ENCODE results near the gene EIF2B2. TPM values are rescaled to one million over a fixed set of nuclear protein-coding genes. Genes with fewer than 3 reads are reported as not detected.

EIF2B2 gene
- total RNA-seq, 1 experiment from 2014 or later: 50.5 TPM

DNA sequence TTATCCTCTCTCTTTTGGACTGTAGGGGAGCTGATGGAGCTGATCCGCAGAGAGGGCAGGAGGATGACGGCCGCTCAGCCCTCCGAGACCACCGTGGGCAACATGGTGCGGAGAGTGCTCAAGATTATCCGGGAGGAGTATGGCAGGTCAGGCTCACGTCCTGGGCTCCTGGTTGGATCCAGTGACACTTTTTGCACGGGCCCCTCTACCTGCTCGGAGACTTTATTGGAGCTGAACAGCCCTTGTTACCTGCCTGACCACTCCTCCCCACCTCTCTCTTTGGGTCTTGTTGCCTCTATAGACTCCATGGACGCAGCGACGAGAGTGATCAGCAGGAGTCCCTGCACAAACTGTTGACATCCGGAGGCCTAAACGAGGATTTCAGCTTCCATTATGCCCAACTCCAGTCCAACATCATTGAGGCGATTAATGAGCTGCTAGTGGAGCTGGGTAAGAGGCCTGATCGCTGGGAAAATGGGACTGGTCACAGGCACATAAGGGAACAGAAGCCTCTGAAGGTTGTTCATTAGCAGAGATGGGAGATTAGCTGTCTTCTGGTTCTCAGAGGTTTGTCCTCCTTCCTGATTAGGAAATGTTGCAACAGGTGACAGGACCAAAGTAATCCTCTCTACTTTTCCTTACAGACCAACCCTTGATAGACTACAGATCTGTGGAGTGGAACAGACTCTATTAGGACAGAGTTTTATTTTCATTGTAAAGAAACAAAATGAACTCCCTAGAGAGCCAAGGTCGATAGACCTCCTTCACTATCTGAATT, 718 bp downstream of the EIF2B2 start (continued):
- TF ChIP-seq MLX (CRISPR knock-in tag; IDR thresholded peaks at IDR 0.05) (no peak), EMX1 (CRISPR knock-in tag; IDR thresholded peaks at IDR 0.05) (no peak), IRF1 (CRISPR knock-in tag; IDR thresholded peaks at IDR 0.05) (no peak), ZNF423 (CRISPR knock-in tag; IDR thresholded peaks at IDR 0.05) (no peak)
- TF ChIP-seq, protein P1, sequence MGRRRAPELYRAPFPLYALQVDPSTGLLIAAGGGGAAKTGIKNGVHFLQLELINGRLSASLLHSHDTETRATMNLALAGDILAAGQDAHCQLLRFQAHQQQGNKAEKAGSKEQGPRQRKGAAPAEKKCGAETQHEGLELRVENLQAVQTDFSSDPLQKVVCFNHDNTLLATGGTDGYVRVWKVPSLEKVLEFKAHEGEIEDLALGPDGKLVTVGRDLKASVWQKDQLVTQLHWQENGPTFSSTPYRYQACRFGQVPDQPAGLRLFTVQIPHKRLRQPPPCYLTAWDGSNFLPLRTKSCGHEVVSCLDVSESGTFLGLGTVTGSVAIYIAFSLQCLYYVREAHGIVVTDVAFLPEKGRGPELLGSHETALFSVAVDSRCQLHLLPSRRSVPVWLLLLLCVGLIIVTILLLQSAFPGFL (CRISPR knock-in tag; IDR thresholded peaks at IDR 0.05; ENCODE audit: borderline replicate concordance): no peak

DNA sequence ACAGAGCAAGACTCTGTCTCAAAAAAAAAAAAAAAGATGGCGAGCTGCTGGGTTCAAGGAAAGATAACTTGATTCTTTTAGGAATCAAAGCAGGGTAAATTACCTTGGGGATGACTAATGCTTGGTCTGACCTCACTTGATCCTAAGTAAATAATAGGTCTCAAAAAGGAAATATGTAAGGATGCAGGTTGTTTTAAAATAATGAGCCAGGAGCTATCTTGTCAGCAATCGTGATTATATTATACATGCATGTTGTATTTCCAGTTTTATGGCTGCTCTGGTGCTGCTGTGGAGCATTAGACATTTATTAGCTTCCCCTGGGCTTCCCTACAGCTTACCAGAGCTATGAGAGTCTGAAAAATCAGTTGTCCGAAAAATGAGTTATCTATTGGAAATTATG, 2.6 kb downstream of the EIF2B2 start:
- peaks cover 4% of the 10 kb centered on the region for H3K9me3 Mint-ChIP-seq
- POLR2A ChIA-PET: no interaction called here
- H3K27ac Mint-ChIP-seq: no peak overlapping the region
- H3K36me3 Mint-ChIP-seq: peaks cover 46% of the 10 kb centered on the region
- no peaks in the 10 kb centered on the region for H3K27me3 Mint-ChIP-seq (ENCODE audit: low read depth)
- no peak overlapping the region for H3K4me3 Mint-ChIP-seq
- CTCF ChIA-PET: no interaction called here
- ATAC-seq (no peak), DNase-seq (ENCODE audit: low spot score) (no peak)
- H3K4me1 Mint-ChIP-seq: peaks cover 13% of the 10 kb centered on the region
- TF ChIP-seq, protein P2, sequence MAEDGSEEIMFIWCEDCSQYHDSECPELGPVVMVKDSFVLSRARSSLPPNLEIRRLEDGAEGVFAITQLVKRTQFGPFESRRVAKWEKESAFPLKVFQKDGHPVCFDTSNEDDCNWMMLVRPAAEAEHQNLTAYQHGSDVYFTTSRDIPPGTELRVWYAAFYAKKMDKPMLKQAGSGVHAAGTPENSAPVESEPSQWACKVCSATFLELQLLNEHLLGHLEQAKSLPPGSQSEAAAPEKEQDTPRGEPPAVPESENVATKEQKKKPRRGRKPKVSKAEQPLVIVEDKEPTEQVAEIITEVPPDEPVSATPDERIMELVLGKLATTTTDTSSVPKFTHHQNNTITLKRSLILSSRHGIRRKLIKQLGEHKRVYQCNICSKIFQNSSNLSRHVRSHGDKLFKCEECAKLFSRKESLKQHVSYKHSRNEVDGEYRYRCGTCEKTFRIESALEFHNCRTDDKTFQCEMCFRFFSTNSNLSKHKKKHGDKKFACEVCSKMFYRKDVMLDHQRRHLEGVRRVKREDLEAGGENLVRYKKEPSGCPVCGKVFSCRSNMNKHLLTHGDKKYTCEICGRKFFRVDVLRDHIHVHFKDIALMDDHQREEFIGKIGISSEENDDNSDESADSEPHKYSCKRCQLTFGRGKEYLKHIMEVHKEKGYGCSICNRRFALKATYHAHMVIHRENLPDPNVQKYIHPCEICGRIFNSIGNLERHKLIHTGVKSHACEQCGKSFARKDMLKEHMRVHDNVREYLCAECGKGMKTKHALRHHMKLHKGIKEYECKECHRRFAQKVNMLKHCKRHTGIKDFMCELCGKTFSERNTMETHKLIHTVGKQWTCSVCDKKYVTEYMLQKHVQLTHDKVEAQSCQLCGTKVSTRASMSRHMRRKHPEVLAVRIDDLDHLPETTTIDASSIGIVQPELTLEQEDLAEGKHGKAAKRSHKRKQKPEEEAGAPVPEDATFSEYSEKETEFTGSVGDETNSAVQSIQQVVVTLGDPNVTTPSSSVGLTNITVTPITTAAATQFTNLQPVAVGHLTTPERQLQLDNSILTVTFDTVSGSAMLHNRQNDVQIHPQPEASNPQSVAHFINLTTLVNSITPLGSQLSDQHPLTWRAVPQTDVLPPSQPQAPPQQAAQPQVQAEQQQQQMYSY (CRISPR knock-in tag; IDR thresholded peaks at IDR 0.05): no peak
- TF ChIP-seq TEAD1 (CRISPR knock-in tag; IDR thresholded peaks at IDR 0.05) (no peak), TCF7 (CRISPR knock-in tag; IDR thresholded peaks at IDR 0.05; ENCODE audit: low read depth) (no peak), ATF3 (CRISPR knock-in tag; conservative IDR thresholded peaks at IDR 0.05) (no peak), NFE2L1 (CRISPR knock-in tag; IDR thresholded peaks at IDR 0.05) (no peak), OVOL2 (CRISPR knock-in tag; IDR thresholded peaks at IDR 0.05; ENCODE audit: borderline replicate concordance) (no peak), EMX1 (CRISPR knock-in tag; IDR thresholded peaks at IDR 0.05) (no peak), MXD4 (CRISPR knock-in tag; IDR thresholded peaks at IDR 0.05; ENCODE audit: borderline replicate concordance) (no peak), GRHL2 (CRISPR knock-in tag; IDR thresholded peaks at IDR 0.05; ENCODE audit: insufficient replicate concordance, severe bottlenecking) (no peak), MYBL2 (CRISPR knock-in tag; IDR thresholded peaks at IDR 0.05) (no peak), E2F1 (CRISPR knock-in tag; IDR thresholded peaks at IDR 0.05) (no peak), NR3C1 (CRISPR knock-in tag; conservative IDR thresholded peaks at IDR 0.05; ENCODE audit: low read depth) (no peak), ESRRA (CRISPR knock-in tag; IDR thresholded peaks at IDR 0.05; ENCODE audit: borderline replicate concordance) (no peak), NFATC4 (CRISPR knock-in tag; IDR thresholded peaks at IDR 0.05) (no peak), ATF2 (CRISPR knock-in tag; IDR thresholded peaks at IDR 0.05; ENCODE audit: borderline replicate concordance, low read depth) (no peak), NR1H2 (CRISPR knock-in tag; IDR thresholded peaks at IDR 0.05) (no peak)
- TF ChIP-seq, protein P3, sequence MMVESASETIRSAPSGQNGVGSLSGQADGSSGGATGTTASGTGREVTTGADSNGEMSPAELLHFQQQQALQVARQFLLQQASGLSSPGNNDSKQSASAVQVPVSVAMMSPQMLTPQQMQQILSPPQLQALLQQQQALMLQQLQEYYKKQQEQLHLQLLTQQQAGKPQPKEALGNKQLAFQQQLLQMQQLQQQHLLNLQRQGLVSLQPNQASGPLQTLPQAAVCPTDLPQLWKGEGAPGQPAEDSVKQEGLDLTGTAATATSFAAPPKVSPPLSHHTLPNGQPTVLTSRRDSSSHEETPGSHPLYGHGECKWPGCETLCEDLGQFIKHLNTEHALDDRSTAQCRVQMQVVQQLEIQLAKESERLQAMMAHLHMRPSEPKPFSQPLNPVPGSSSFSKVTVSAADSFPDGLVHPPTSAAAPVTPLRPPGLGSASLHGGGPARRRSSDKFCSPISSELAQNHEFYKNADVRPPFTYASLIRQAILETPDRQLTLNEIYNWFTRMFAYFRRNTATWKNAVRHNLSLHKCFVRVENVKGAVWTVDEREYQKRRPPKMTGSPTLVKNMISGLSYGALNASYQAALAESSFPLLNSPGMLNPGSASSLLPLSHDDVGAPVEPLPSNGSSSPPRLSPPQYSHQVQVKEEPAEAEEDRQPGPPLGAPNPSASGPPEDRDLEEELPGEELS (CRISPR knock-in tag; IDR thresholded peaks at IDR 0.05): no peak
- TF ChIP-seq, protein P4, sequence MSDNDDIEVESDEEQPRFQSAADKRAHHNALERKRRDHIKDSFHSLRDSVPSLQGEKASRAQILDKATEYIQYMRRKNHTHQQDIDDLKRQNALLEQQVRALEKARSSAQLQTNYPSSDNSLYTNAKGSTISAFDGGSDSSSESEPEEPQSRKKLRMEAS (CRISPR knock-in tag; IDR thresholded peaks at IDR 0.05): no peak
- TF ChIP-seq, protein P5, sequence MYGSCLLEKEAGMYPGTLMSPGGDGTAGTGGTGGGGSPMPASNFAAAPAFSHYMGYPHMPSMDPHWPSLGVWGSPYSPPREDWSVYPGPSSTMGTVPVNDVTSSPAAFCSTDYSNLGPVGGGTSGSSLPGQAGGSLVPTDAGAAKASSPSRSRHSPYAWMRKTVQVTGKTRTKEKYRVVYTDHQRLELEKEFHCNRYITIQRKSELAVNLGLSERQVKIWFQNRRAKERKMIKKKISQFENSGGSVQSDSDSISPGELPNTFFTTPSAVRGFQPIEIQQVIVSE (CRISPR knock-in tag; IDR thresholded peaks at IDR 0.05; ENCODE audit: borderline replicate concordance): no peak

Measured in WTC11 (cell line).